GM10266 (cell line): ENCODE results near the gene KIAA1328.

ENCODE experiments used
- DNase-seq: peaks from one replicate; pipeline ENCODE4 v3.0.0; 2012; ENCODE audit errors: extremely low spot score
- TF ChIP-seq, protein P1 (sequence below): IDR thresholded peaks from 2 replicates; pipeline ENCODE4 v1.5.1; 2012; ENCODE audit warnings: mild to moderate bottlenecking, low read depth; ENCODE audit not compliant: control insufficient read depth, insufficient read depth; ENCODE audit errors: missing control alignments

Gene KIAA1328

GRCh38 chr18:36885981-36886380 is 57.1 kb downstream of the KIAA1328 start:
- TF ChIP-seq, protein P1, sequence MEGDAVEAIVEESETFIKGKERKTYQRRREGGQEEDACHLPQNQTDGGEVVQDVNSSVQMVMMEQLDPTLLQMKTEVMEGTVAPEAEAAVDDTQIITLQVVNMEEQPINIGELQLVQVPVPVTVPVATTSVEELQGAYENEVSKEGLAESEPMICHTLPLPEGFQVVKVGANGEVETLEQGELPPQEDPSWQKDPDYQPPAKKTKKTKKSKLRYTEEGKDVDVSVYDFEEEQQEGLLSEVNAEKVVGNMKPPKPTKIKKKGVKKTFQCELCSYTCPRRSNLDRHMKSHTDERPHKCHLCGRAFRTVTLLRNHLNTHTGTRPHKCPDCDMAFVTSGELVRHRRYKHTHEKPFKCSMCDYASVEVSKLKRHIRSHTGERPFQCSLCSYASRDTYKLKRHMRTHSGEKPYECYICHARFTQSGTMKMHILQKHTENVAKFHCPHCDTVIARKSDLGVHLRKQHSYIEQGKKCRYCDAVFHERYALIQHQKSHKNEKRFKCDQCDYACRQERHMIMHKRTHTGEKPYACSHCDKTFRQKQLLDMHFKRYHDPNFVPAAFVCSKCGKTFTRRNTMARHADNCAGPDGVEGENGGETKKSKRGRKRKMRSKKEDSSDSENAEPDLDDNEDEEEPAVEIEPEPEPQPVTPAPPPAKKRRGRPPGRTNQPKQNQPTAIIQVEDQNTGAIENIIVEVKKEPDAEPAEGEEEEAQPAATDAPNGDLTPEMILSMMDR = no peak
- no peak for DNase-seq

DNA sequence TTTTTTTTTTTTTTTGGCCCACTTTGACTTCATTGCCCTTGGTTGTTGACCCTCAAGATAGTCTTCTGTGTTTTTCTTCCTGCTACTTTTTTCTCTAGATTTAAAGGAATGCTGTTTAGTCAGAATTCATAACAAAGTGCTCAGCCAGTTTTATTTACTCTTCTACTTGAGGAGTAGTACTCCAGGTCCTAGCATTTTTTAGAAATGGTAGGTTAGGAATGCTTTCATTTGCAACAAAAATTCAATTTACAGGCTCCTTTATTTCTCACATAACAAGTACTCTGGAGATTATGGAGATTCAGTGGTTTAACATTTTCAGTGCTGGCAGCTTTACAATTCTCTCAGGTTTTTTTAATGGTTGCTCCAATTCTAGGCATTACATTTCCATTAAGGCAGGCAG is 58.2 kb downstream of the KIAA1328 start:
- TF ChIP-seq, protein P1 = no peak
- DNase-seq = no peak

DNA sequence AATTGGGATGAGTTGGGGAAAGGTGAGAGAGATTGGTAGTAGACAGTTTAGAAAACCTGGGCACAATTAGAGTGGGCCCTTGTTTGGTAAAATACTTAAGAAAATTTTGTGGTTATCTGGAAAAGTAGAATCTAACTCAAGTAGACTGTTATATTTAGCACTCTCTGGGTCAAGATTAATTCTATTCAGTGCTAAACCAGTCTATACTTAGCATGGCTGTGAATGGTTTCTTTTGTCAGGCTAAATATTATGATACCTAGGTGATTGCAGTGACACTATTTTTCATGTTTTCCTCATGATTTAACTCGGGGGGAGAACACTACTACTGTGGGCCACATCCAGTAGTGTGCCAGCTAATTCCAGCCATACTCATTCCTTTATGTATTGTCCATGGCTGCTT is 58.9 kb downstream of the KIAA1328 start:
- TF ChIP-seq, protein P1 = no peak
- no peak for DNase-seq

DNA sequence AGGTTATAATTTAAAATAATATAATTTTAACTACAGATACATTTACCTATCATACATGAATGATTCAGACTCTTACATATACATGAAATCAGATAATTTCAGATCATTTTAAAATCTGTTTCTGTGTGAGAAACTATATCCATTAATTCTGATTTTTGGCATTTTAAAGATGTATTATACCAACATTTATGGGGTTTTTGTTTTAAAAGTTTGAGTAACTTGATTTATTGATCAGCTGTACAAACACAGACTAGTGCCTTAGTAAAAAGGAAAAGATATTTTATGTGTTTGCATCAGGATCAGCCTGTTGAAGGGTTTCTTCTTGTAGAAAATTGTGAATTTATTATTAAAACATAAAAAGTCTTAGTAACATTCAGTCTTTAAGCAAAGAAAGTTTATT is 59.9 kb downstream of the KIAA1328 start:
- no peak for DNase-seq
- TF ChIP-seq, protein P1 = no peak

GRCh38 chr18:36889321-36889720 is 60.4 kb downstream of the KIAA1328 start:
- TF ChIP-seq, protein P1 = no peak
- no peak for DNase-seq

GRCh38 chr18:36889742-36890141 is 60.8 kb downstream of the KIAA1328 start:
- TF ChIP-seq, protein P1 = no peak
- DNase-seq = no peak

GRCh38 chr18:36890598-36890997 is 61.7 kb downstream of the KIAA1328 start:
- TF ChIP-seq, protein P1 = no peak
- DNase-seq = no peak
